HL-60 (cell line): ENCODE data around the gene MOB3A.

Experiments
- CTCF ChIP-seq: IDR thresholded peaks from one replicate; pipeline ENCODE4 v1.5.1; 2011; ENCODE audit warnings: low read length, control low read depth, inconsistent platforms; ENCODE audit not compliant: insufficient read depth
- GABPA ChIP-seq: IDR thresholded peaks from 2 replicates; pipeline ENCODE4 v1.6.1; 2012; ENCODE audit warnings: low read depth

- TF ChIP-seq CTCF = no peak
- no peak for TF ChIP-seq GABPA
Measured at GRCh38 chr19:2043961-2044708, 52.0 kb downstream of the MOB3A start.
